SH-SY5Y (cell line): ENCODE results near the gene SYNJ2.

ENCODE experiments used
- GATA2 ChIP-seq: IDR thresholded peaks from 2 replicates; pipeline ENCODE4 v1.6.1; 2011; ENCODE audit warnings: mild to moderate bottlenecking, low read depth, low read length
- GATA3 ChIP-seq: IDR thresholded peaks from 2 replicates; pipeline ENCODE4 v1.6.1; 2011; ENCODE audit warnings: low read depth, mild to moderate bottlenecking, low read length, moderate library complexity

- no peak for TF ChIP-seq GATA2
- no peak for TF ChIP-seq GATA3
Measured at GRCh38 chr6:158027590-158028285, 46.1 kb downstream of the SYNJ2 start.
